Stomach (tissue), 9 donors: ENCODE results near the gene KCNA2. TPM values are rescaled to one million over a fixed set of nuclear protein-coding genes. Genes with fewer than 3 reads are reported as not detected.

Experiments used
- DNase-seq, 2 donors: peaks; one replicate each; pipeline versions ENCODE4 v3.0.0 to v3.0.0-alpha.2; 2013 to 2019
- H3K27ac ChIP-seq, 5 donors: fragments of 200-600 bp in 4 of 5; sonication (generic) in 4 of 5; one replicate each; pipeline ENCODE4 v1.5.1; 2013 to 2019; ENCODE audit warnings: mild to moderate bottlenecking in 1 of 5, moderate library complexity in 1 of 5
- H3K27me3 ChIP-seq, 3 donors: fragments of 200-600 bp; sonication (generic); one replicate each; pipeline ENCODE4 v1.5.1; 2017 to 2019; ENCODE audit warnings: mixed run types in 1 of 3
- H3K36me3 ChIP-seq, 4 donors: fragments of 200-600 bp; sonication (generic); 1 replicate in 3 of 4; 2 replicates in 1 of 4; pipeline ENCODE4 v1.5.1; 2016 to 2019
- H3K4me1 ChIP-seq, 4 donors: fragments of 200-600 bp; sonication (generic); one replicate each; pipeline ENCODE4 v1.5.1; 2016 to 2019
- H3K4me3 ChIP-seq, 4 donors: fragments of 200-600 bp; sonication (generic) in 3 of 4; one replicate each; pipeline ENCODE4 v1.5.1; 2016 to 2019; ENCODE audit warnings: mild to moderate bottlenecking in 1 of 4
- H3K9me3 ChIP-seq, 4 donors: fragments of 200-600 bp; sonication (generic); one replicate each; pipeline ENCODE4 v1.5.1; 2016 to 2019
- CTCF ChIP-seq, 7 experiments: fragments of 450-650 bp in 4 of 7; fragments of 200-600 bp in 3 of 7; sonication (generic) in 3 of 7; IDR thresholded peaks; one replicate each; pipeline ENCODE4 v1.5.1; 2016 to 2019; ENCODE audit warnings: antibody characterized with exemption in 7 of 7, control low read depth in 2 of 7, mild to moderate bottlenecking in 1 of 7
- EP300 ChIP-seq: sonication (generic); formaldehyde crosslinking; IDR thresholded peaks from one replicate; pipeline ENCODE4 v1.6.1; 2017; ENCODE audit warnings: antibody characterized with exemption
- POLR2A ChIP-seq, 4 donors: fragments of 450-650 bp; IDR thresholded peaks; one replicate each; pipeline ENCODE4 v1.6.1; 2016; ENCODE audit warnings: antibody characterized with exemption in 4 of 4, control low read depth in 2 of 4, mild to moderate bottlenecking in 1 of 4, moderate library complexity in 1 of 4
- POLR2AphosphoS5 ChIP-seq, 3 donors: sonication (generic); formaldehyde crosslinking; IDR thresholded peaks; one replicate each; pipeline ENCODE4 v1.6.1; 2016; ENCODE audit warnings: antibody characterized with exemption in 3 of 3
- WGBS, 5 donors: extraction: QIAGEN DNeasy Blood & Tissue Kit in 3 of 5; methylation state at CpG; one replicate each; pipeline versions ENCODE4 v1.1.5 to v1.1.7; 2013 to 2018; 5-methylcytosine and 5-hydroxymethylcytosine counted together
- intact Hi-C: fragments of 100-400 bp; cut with DNase I; formaldehyde crosslinking; loops from one replicate; pipeline ENCODE4 v1.15.1; 2023; ENCODE audit warnings: low total_unique reads
- polyA plus RNA-seq, 3 donors: library from polyadenylated mRNA; stranded (reverse); fragments of 200-250 nt; gene quantifications; one replicate each; pipeline ENCODE4 v1.2.3, GENCODE V29; 2013
- total RNA-seq, 5 donors: library from RNA; depleted of rRNA; stranded (reverse); fragments of >200 nt; gene quantifications; one replicate each; pipeline versions ENCODE4 v1.1.0 to v1.2.3, GENCODE V29; 2014 to 2016
- donor health status: healthy with polysubstance abuse.
- donor health status: Bipolar disorder and iron deficiency.
- donor health status: healthy.

KCNA2 gene
- total and polyA plus RNA-seq, 8 donors, result under 0.01 to 42.0 (median 0.87) TPM; not detected in 3

DNA sequence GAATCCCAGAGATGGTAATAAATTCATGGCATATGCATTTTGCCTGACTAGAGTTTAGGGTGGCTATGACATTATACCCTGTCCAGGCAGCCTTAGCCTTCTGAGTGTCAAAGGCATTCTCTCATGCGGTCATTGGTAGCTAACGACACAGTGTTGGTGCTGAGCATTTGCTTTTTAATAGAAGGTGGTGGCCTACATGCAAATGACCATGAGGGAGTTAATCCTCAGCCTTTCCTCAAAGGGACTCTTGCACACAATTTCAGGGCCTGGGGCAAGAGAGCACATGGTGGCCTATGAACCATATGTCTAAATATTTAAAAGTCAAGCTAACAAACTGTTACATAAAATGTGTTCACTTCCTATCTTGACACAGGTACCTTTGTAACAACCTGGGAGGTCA, 56.3 kb downstream of the KCNA2 start:
- no peak for DNase-seq
- H3K36me3 ChIP-seq, result no peaks in the 10 kb centered on the region
- no peak for TF ChIP-seq EP300
- no peak for TF ChIP-seq POLR2AphosphoS5 (IDR thresholded peaks at IDR 0.05)
- TF ChIP-seq CTCF (IDR thresholded peaks at IDR 0.05), result no peak
- TF ChIP-seq POLR2A (IDR thresholded peaks at IDR 0.05), result no peak
- 53 to 75% (median 63%) methylated on average over 2 of the region's 2 CpGs for WGBS, 5 donors
- H3K4me1 ChIP-seq, result peaks cover 0 to 2% (median under 1%) of the 10 kb centered on the region in 4 donors
- H3K27me3 ChIP-seq, result peaks cover 0 to 48% (median 2%) of the 10 kb centered on the region in 3 donors
- H3K9me3 ChIP-seq, result no peaks in the 10 kb centered on the region
- no peak overlapping the region for H3K27ac ChIP-seq
- intact Hi-C loops, result no loop called here
- H3K4me3 ChIP-seq, result no peak overlapping the region

- Histone ChIP-seq H3K9me3 (no peaks in the 10 kb centered on the region), H3K4me3 (no peak overlapping the region), H3K27me3 (peaks cover 0 to 39% (median 0%) of the 10 kb centered on the region in 3 donors), H3K36me3 (no peaks in the 10 kb centered on the region), H3K4me1 (no peaks in the 10 kb centered on the region), H3K27ac (no peak overlapping the region)
- no peak for TF ChIP-seq POLR2A (IDR thresholded peaks at IDR 0.05)
- peak in 5 of 7 experiments; percentile 17 to 58 (median 43) for TF ChIP-seq CTCF (IDR thresholded peaks at IDR 0.05)
- TF ChIP-seq EP300, result no peak
- no peak for TF ChIP-seq POLR2AphosphoS5 (IDR thresholded peaks at IDR 0.05)
- intact Hi-C loops, result no loop called here
- DNase-seq, result peak; percentile 38 to 59
- WGBS, 5 donors, result 33 to 67% (median 50%) methylated on average over 4 of the region's 4 CpGs
Measured at GRCh38 chr1:110548381-110548780, 57.8 kb downstream of the KCNA2 start.

GRCh38 chr1:110547017-110547416, 59.1 kb downstream of the KCNA2 start:
- intact Hi-C loops, result no loop called here
- H3K27ac ChIP-seq, result no peak overlapping the region
- H3K9me3 ChIP-seq, result no peaks in the 10 kb centered on the region
- 38 to 79% (median 51%) methylated on average over 2 of the region's 2 CpGs for WGBS, 5 donors
- TF ChIP-seq POLR2A (IDR thresholded peaks at IDR 0.05) (no peak), EP300 (no peak), CTCF (IDR thresholded peaks at IDR 0.05) (no peak)
- H3K4me1 ChIP-seq, result no peaks in the 10 kb centered on the region
- no peak for DNase-seq
- peaks cover 0 to 26% (median 0%) of the 10 kb centered on the region in 3 donors for H3K27me3 ChIP-seq
- H3K36me3 ChIP-seq, result no peaks in the 10 kb centered on the region
- H3K4me3 ChIP-seq, result no peak overlapping the region

GRCh38 chr1:110545492-110545891, 60.7 kb downstream of the KCNA2 start:
- DNase-seq, result no peak
- H3K4me1 ChIP-seq, result no peaks in the 10 kb centered on the region
- H3K9me3 ChIP-seq, result no peaks in the 10 kb centered on the region
- 39 to 59% (median 49%) methylated on average over 2 of the region's 2 CpGs for WGBS, 5 donors
- H3K27ac ChIP-seq, result no peak overlapping the region
- intact Hi-C loops, result no loop called here
- no peak overlapping the region for H3K4me3 ChIP-seq
- no peaks in the 10 kb centered on the region for H3K36me3 ChIP-seq
- no peak for TF ChIP-seq EP300
- no peak for TF ChIP-seq CTCF (IDR thresholded peaks at IDR 0.05)
- TF ChIP-seq POLR2A (IDR thresholded peaks at IDR 0.05), result no peak
- TF ChIP-seq POLR2AphosphoS5 (IDR thresholded peaks at IDR 0.05), result no peak
- H3K27me3 ChIP-seq, result peaks cover 0 to 10% (median 0%) of the 10 kb centered on the region in 3 donors
